Neural crest cell (in vitro differentiated cells): ENCODE data around the gene ATXN7L1. TPM values are rescaled to one million over a fixed set of nuclear protein-coding genes. Genes with fewer than 3 reads are reported as not detected.
A peak's percentile ranks its signal among the peaks of the same experiment; 100 is the strongest.

Experiments
- DNase-seq: peaks from one replicate; pipeline ENCODE4 v3.0.0; 2021; ENCODE audit warnings: low read depth, mixed read lengths, low spot score
- H3K27ac Mint-ChIP-seq: one replicate; pipeline ENCODE4 v1.8.0; 2021; ENCODE audit warnings: mild to moderate bottlenecking, mixed read lengths; ENCODE audit not compliant: unreplicated experiment
- H3K27me3 Mint-ChIP-seq: 2 replicates; pipeline ENCODE4 v1.8.0; 2021; ENCODE audit warnings: low read depth, mild to moderate bottlenecking, mixed read lengths
- H3K36me3 Mint-ChIP-seq: 2 replicates; pipeline ENCODE4 v1.8.0; 2021; ENCODE audit warnings: low read depth, mild to moderate bottlenecking, mixed read lengths
- H3K4me1 Mint-ChIP-seq: 2 replicates; pipeline ENCODE4 v1.8.0; 2021; ENCODE audit warnings: mixed read lengths
- H3K4me3 Mint-ChIP-seq: one replicate; pipeline ENCODE4 v1.8.0; 2021; ENCODE audit warnings: mild to moderate bottlenecking, mixed read lengths
- H3K9me3 Mint-ChIP-seq: 2 replicates; pipeline ENCODE4 v1.8.0; 2021; ENCODE audit warnings: mixed read lengths
- long read RNA-seq: library from polyadenylated mRNA; unstranded; transcript quantifications from one replicate; pipeline ENCODE4 v2.0.0, GENCODE V29; 2020
- total RNA-seq: library from RNA; stranded (reverse); gene quantifications from 2 replicates; pipeline ENCODE4 v1.2.1, GENCODE V29; 2021
- TF ChIP-seq, protein P1 (sequence below): fragments of 200-600 bp; sonication (generic); conservative IDR thresholded peaks from 2 replicates; pipeline ENCODE4 v1.5.0; 2021; ENCODE audit warnings: antibody characterized with exemption, mild to moderate bottlenecking

The ATXN7L1 gene, protein sequence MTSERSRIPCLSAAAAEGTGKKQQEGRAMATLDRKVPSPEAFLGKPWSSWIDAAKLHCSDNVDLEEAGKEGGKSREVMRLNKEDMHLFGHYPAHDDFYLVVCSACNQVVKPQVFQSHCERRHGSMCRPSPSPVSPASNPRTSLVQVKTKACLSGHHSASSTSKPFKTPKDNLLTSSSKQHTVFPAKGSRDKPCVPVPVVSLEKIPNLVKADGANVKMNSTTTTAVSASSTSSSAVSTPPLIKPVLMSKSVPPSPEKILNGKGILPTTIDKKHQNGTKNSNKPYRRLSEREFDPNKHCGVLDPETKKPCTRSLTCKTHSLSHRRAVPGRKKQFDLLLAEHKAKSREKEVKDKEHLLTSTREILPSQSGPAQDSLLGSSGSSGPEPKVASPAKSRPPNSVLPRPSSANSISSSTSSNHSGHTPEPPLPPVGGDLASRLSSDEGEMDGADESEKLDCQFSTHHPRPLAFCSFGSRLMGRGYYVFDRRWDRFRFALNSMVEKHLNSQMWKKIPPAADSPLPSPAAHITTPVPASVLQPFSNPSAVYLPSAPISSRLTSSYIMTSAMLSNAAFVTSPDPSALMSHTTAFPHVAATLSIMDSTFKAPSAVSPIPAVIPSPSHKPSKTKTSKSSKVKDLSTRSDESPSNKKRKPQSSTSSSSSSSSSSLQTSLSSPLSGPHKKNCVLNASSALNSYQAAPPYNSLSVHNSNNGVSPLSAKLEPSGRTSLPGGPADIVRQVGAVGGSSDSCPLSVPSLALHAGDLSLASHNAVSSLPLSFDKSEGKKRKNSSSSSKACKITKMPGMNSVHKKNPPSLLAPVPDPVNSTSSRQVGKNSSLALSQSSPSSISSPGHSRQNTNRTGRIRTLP
- total RNA-seq, result 13.1 and 14.4 TPM in 2 replicates
- long read RNA-seq, partial matches to known transcripts, result 1 of 8 reads
- long read RNA-seq, other reads (novel, unspliced or antisense), result 6 of 8 reads

DNA sequence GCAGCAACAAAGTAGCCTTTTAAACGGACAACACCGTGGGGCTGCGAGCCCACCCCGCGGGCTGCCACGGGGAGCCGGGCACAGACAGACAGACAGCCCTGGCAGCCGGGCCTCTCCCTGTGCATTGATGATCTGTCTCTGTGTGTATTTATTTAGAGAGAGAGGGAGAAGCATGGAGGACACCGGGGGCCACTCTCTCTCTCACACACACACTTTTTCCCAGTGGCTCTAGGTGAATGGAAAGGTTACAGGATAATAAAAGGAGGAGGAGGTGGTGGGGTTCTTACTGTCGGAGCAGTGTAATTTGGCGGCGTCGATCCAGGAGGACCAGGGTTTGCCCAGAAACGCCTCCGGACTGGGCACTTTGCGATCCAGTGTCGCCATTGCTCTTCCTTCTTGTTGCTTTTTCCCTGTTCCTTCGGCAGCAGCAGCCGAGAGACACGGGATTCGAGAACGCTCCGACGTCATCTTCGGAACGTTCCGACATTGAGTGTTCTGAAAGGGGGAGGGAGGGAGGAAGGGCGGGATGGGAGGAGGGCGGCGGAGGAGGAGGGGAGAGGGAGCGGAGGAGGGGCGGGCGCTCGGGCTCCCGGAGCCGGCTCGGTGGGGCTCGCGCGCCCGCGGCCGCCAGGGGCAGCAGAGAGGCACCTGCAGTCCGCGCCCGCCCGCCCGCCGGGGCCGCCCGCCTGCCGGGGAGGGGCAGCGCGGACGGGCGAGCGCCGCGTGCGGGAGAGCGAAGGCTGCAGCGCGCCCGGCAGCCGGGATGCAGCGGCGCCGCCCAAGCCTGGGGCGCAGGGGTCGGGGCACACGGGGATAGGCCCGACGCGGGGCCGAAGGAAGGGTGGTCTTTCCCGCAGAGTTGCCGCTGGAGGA lies at the start of gene ATXN7L1:
ATXN7L1 (minus strand) TSS at position 509 of the 873 bp plus-strand sequence; CDS start at position 468, 41 bp downstream.
- TF ChIP-seq, protein P1, sequence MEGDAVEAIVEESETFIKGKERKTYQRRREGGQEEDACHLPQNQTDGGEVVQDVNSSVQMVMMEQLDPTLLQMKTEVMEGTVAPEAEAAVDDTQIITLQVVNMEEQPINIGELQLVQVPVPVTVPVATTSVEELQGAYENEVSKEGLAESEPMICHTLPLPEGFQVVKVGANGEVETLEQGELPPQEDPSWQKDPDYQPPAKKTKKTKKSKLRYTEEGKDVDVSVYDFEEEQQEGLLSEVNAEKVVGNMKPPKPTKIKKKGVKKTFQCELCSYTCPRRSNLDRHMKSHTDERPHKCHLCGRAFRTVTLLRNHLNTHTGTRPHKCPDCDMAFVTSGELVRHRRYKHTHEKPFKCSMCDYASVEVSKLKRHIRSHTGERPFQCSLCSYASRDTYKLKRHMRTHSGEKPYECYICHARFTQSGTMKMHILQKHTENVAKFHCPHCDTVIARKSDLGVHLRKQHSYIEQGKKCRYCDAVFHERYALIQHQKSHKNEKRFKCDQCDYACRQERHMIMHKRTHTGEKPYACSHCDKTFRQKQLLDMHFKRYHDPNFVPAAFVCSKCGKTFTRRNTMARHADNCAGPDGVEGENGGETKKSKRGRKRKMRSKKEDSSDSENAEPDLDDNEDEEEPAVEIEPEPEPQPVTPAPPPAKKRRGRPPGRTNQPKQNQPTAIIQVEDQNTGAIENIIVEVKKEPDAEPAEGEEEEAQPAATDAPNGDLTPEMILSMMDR, result peak; percentile 69
- DNase-seq, result peak; percentile 91
- Mint-ChIP-seq H3K27me3 (peaks cover 9% of the 10 kb centered on the region), H3K9me3 (no peaks in the 10 kb centered on the region), H3K36me3 (peaks cover 6% of the 10 kb centered on the region), H3K4me1 (peaks cover 35% of the 10 kb centered on the region), H3K27ac (peak within 1 kb of the TSS; percentile 100), H3K4me3 (peak within 1 kb of the TSS; percentile 100)

- Mint-ChIP-seq H3K27me3 (no peaks in the 10 kb centered on the region), H3K4me3 (no peak overlapping the region), H3K9me3 (peaks cover 14% of the 10 kb centered on the region), H3K27ac (no peak overlapping the region), H3K4me1 (no peaks in the 10 kb centered on the region), H3K36me3 (peaks cover 24% of the 10 kb centered on the region)
- TF ChIP-seq, protein P1, result no peak
- DNase-seq, result no peak
Measured at GRCh38 chr7:105926131-105926530, 49.7 kb upstream of the ATXN7L1 start.

- Mint-ChIP-seq H3K9me3 (peaks cover 16% of the 10 kb centered on the region), H3K27ac (peak overlapping the region; percentile 27), H3K4me1 (no peaks in the 10 kb centered on the region), H3K27me3 (no peaks in the 10 kb centered on the region), H3K36me3 (peaks cover 25% of the 10 kb centered on the region), H3K4me3 (no peak overlapping the region)
- TF ChIP-seq, protein P1, result no peak
- DNase-seq, result no peak
Measured at GRCh38 chr7:105924945-105925344, 48.5 kb upstream of the ATXN7L1 start.

GRCh38 chr7:105920766-105921165 lies 44.4 kb upstream of the ATXN7L1 start:
- DNase-seq, result no peak
- H3K27ac Mint-ChIP-seq, result no peak overlapping the region
- TF ChIP-seq, protein P1, result no peak
- no peaks in the 10 kb centered on the region for H3K27me3 Mint-ChIP-seq
- H3K4me3 Mint-ChIP-seq, result no peak overlapping the region
- no peaks in the 10 kb centered on the region for H3K4me1 Mint-ChIP-seq
- peaks cover 37% of the 10 kb centered on the region for H3K36me3 Mint-ChIP-seq
- H3K9me3 Mint-ChIP-seq, result peaks cover 18% of the 10 kb centered on the region

DNA sequence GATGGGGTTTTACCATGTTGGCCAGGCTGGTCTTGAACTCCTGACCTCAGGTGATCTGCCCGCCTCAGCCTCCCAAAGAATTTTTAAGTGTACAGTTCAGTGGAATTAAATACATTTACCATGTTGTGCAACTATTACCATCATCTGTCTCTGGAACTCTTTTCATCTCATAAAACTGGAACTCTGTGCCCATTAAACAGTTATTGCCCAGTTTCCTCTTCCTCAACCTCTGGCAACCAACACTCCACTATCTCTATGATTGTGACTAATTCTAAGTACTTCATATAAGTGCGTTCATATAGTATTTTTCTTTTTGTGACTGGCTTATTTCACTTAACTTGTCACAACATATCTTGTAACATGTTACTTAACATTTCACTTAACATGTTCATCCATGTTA lies 41.3 kb upstream of the ATXN7L1 start:
- TF ChIP-seq, protein P1, result no peak
- Mint-ChIP-seq H3K4me1 (peaks cover 8% of the 10 kb centered on the region), H3K27me3 (no peaks in the 10 kb centered on the region), H3K27ac (no peak overlapping the region), H3K4me3 (no peak overlapping the region), H3K9me3 (peaks cover 4% of the 10 kb centered on the region), H3K36me3 (peaks cover 19% of the 10 kb centered on the region)
- DNase-seq, result no peak
